ENCODE measurements around the gene RNF208. TPM values are rescaled to one million over a fixed set of nuclear protein-coding genes. Genes with fewer than 3 reads are reported as not detected.

RNF208 gene
- total RNA-seq, 1 experiment from 2014 or later, result 38.0 TPM

DNA sequence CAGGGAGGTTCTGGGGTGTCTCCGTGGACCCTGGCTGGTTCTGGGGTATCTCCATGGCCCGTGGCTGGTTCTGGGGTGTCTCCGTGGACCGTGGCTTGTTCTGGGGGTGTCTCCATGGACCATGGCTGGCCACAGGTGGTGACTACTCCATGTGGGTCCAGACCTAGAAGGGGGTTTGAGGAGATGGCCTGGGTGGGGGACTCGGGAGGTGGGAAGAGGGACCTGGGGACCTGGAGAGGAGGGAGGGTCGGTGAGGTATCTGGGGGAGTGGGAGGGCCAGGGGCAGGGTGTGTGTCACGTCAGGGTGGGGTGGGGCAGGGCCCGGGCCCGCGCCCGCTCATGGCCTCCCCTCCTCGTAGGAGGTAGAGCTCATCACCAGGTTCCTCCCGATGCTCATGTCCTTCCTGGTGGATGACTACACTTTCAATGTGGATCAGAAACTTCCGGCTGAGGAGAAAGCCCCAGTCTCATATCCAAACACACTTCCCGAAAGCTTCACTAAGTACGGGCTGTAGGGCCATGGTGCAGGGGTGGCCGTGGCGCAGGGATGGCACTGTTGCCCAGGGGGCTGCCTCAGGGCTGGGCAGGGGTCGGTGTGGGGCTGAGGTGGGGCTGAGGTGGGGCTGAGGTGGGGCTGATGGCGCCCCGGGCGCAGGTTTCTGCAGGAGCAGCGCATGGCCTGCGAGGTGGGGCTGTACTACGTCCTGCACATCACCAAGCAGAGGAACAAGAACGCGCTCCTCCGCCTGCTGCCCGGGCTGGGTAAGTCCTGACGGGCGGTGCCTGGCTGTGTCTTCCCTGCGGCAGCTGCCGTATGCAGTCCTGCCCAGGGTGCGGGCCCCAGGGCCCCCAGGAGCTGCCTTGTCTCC, 44.8 kb upstream of the RNF208 start:
- no TSS peak for BruUV-seq (replicated peaks)
- Histone ChIP-seq H3K9me2 (ENCODE audit: insufficient read depth) (no peaks in the 10 kb centered on the region), H3K27me3 (ENCODE audit: insufficient read depth, low read depth) (no peaks in the 10 kb centered on the region), H3K36me3 (ENCODE audit: low read depth) (no peaks in the 10 kb centered on the region), H3K79me2 (ENCODE audit: low read depth) (no peaks in the 10 kb centered on the region), H3K4me3 (no peak overlapping the region), H3K4me2 (no peak overlapping the region), H3K4me1 (replicated peaks; ENCODE audit: insufficient read depth) (no peaks in the 10 kb centered on the region), H3F3A (ENCODE audit: insufficient read depth, low read depth) (no peaks in the 10 kb centered on the region), H3K9me3 (ENCODE audit: insufficient read depth, low read depth) (no peaks in the 10 kb centered on the region), H2AFZ (no peak overlapping the region), H4K20me1 (ENCODE audit: insufficient read depth) (peaks cover 6% of the 10 kb centered on the region; the same call in 1 of the 2 replicates), H3K27ac (no peak overlapping the region)
- no peak for TF ChIP-seq EZH2 (IDR thresholded peaks at IDR 0.05; ENCODE audit: low read depth)
- TF ChIP-seq, protein P1, sequence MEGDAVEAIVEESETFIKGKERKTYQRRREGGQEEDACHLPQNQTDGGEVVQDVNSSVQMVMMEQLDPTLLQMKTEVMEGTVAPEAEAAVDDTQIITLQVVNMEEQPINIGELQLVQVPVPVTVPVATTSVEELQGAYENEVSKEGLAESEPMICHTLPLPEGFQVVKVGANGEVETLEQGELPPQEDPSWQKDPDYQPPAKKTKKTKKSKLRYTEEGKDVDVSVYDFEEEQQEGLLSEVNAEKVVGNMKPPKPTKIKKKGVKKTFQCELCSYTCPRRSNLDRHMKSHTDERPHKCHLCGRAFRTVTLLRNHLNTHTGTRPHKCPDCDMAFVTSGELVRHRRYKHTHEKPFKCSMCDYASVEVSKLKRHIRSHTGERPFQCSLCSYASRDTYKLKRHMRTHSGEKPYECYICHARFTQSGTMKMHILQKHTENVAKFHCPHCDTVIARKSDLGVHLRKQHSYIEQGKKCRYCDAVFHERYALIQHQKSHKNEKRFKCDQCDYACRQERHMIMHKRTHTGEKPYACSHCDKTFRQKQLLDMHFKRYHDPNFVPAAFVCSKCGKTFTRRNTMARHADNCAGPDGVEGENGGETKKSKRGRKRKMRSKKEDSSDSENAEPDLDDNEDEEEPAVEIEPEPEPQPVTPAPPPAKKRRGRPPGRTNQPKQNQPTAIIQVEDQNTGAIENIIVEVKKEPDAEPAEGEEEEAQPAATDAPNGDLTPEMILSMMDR (conservative IDR thresholded peaks at IDR 0.05), result no peak
- POLR2A ChIA-PET (ENCODE audit: unreplicated experiment), result interaction anchor here (0.6 kb wide), 1 partner anchor 943 kb away, joined by 3 read pairs; no protein-coding TSS in a partner anchor
- CTCF ChIA-PET, result no interaction called here
- no peak for DNase-seq
- intact Hi-C loops (cut with micrococcal nuclease; ENCODE audit: unreplicated experiment), result no loop called here

DNA sequence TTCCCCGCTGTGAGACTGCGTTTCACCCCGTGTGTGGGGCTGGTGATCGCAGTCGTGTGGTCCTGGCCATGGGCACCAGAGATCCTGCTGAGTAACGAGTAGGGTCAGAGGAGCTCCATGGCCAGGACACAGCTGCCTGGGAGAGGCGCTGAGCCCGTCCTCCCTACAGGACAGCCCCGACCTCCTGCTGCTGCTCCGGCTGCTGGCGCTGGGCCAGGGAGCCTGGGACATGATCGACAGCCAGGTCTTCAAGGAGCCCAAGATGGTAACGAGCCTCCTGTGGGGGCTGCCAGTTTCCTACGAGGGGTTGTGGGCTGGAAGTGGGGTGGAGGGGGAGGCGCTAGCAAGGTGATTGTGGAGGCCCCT, 44.1 kb upstream of the RNF208 start:
- Histone ChIP-seq H3F3A (ENCODE audit: insufficient read depth, low read depth) (peaks cover 3% of the 10 kb centered on the region; the same call in 1 of the 2 replicates), H3K4me3 (no peak overlapping the region), H2AFZ (no peak overlapping the region), H3K27ac (no peak overlapping the region), H3K9me3 (ENCODE audit: insufficient read depth, low read depth) (no peaks in the 10 kb centered on the region), H3K36me3 (ENCODE audit: low read depth) (no peaks in the 10 kb centered on the region), H3K4me2 (no peak overlapping the region), H3K79me2 (ENCODE audit: low read depth) (no peaks in the 10 kb centered on the region), H4K20me1 (ENCODE audit: insufficient read depth) (peaks cover 6% of the 10 kb centered on the region; the same call in 1 of the 2 replicates), H3K4me1 (replicated peaks; ENCODE audit: insufficient read depth) (no peaks in the 10 kb centered on the region), H3K27me3 (ENCODE audit: insufficient read depth, low read depth) (no peaks in the 10 kb centered on the region), H3K9me2 (ENCODE audit: insufficient read depth) (no peaks in the 10 kb centered on the region)
- intact Hi-C loops (cut with micrococcal nuclease; ENCODE audit: unreplicated experiment), result no loop called here
- DNase-seq, result no peak
- TF ChIP-seq EZH2 (IDR thresholded peaks at IDR 0.05; ENCODE audit: low read depth), result no peak
- TF ChIP-seq, protein P1 (conservative IDR thresholded peaks at IDR 0.05), result no peak
- POLR2A ChIA-PET (ENCODE audit: unreplicated experiment), result no interaction called here
- BruUV-seq (replicated peaks), result no TSS peak
- CTCF ChIA-PET, result no interaction called here

DNA sequence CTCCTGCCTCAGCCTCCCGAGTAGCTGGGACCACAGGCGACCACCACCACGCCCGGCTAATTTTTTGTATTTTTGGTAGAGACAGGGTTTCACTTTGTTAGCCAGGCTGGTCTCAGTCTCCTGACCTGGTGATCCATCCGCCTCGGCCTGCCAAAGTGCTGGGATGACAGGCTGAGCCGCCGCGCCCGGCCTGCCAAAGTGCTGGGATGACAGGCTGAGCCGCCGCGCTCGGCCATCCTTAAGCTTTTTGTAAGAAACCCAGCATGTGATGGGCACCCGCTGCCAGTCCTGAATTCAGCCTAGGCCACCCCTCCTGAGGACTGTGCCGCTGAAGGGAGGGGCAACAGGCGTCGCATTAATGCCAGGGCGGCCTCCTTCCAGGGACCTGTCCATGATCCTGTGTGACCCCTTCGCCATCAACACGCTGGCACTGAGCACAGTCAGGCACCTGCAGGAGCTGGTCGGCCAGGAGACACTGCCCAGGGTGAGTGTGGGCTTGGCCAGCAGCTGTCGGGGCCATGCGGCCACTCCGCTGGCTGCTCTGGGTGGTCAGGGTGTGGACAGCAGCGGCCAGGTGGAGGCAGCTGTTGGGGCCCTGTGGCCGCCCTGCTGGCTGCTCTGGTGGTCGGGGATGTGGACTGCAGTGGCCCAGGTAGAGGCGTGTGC, 43.6 kb upstream of the RNF208 start:
- intact Hi-C loops (cut with micrococcal nuclease; ENCODE audit: unreplicated experiment), result no loop called here
- no peak overlapping the region for H3K4me2 ChIP-seq
- H3K79me2 ChIP-seq (ENCODE audit: low read depth), result no peaks in the 10 kb centered on the region
- no peak overlapping the region for H2AFZ ChIP-seq
- DNase-seq, result no peak
- no peaks in the 10 kb centered on the region for H3K4me1 ChIP-seq (replicated peaks; ENCODE audit: insufficient read depth)
- ChIA-PET CTCF (interaction anchor here (0.7 kb wide), 1 partner anchor 194 kb away, joined by 3 read pairs; no protein-coding TSS in a partner anchor), POLR2A (ENCODE audit: unreplicated experiment) (no interaction called here)
- no peaks in the 10 kb centered on the region for H3K36me3 ChIP-seq (ENCODE audit: low read depth)
- no peaks in the 10 kb centered on the region for H3K9me2 ChIP-seq (ENCODE audit: insufficient read depth)
- H3K4me3 ChIP-seq, result no peak overlapping the region
- no peak for TF ChIP-seq EZH2 (IDR thresholded peaks at IDR 0.05; ENCODE audit: low read depth)
- TF ChIP-seq, protein P1 (conservative IDR thresholded peaks at IDR 0.05), result no peak
- BruUV-seq (replicated peaks), result no TSS peak
- peaks cover 6% of the 10 kb centered on the region for H4K20me1 ChIP-seq (ENCODE audit: insufficient read depth)
- H3K27me3 ChIP-seq (ENCODE audit: insufficient read depth, low read depth), result no peaks in the 10 kb centered on the region
- H3F3A ChIP-seq (ENCODE audit: insufficient read depth, low read depth), result peaks cover 6% of the 10 kb centered on the region
- no peak overlapping the region for H3K27ac ChIP-seq
- no peaks in the 10 kb centered on the region for H3K9me3 ChIP-seq (ENCODE audit: insufficient read depth, low read depth)
